ENCODE measurements around the gene MYO5B.

Gene MYO5B

GRCh38 chr18:50155406-50155805, 39.5 kb downstream of the MYO5B start:
- TF ChIP-seq CTCF (IDR thresholded peaks at IDR 0.05): no peak

GRCh38 chr18:50154420-50154819, 40.5 kb downstream of the MYO5B start:
- no peak for TF ChIP-seq CTCF (IDR thresholded peaks at IDR 0.05)

- no peak for TF ChIP-seq CTCF (IDR thresholded peaks at IDR 0.05)
Observed at GRCh38 chr18:50152900-50153299, 42.0 kb downstream of the MYO5B start.

- no peak for TF ChIP-seq CTCF (IDR thresholded peaks at IDR 0.05)
Observed at GRCh38 chr18:50151926-50152325, 43.0 kb downstream of the MYO5B start.

- TF ChIP-seq CTCF (IDR thresholded peaks at IDR 0.05): no peak
Observed at GRCh38 chr18:50144540-50144939, 50.4 kb downstream of the MYO5B start.

- no peak for TF ChIP-seq CTCF (IDR thresholded peaks at IDR 0.05)
Observed at GRCh38 chr18:50143886-50144285, 51.1 kb downstream of the MYO5B start.

GRCh38 chr18:50143294-50143693, 51.7 kb downstream of the MYO5B start:
- TF ChIP-seq CTCF (IDR thresholded peaks at IDR 0.05): no peak

- no peak for TF ChIP-seq CTCF (IDR thresholded peaks at IDR 0.05)
Observed at GRCh38 chr18:50142441-50143120, 52.4 kb downstream of the MYO5B start.

Measured in LNCAP (cell line).